ENCODE results near the gene AQP7. TPM values are rescaled to one million over a fixed set of nuclear protein-coding genes. Genes with fewer than 3 reads are reported as not detected.

Gene AQP7
- total and polyA plus RNA-seq, 7 donors: 0.33 to 14.6 (median 5.7) TPM; not detected in 1

- DNase-seq: no peak
- no peaks in the 10 kb centered on the region for H3K4me1 ChIP-seq
- 78 to 85% methylated on average over 7 of the region's 7 CpGs for WGBS, 2 donors
- TF ChIP-seq CTCF (IDR thresholded peaks at IDR 0.05): no peak
- TF ChIP-seq EP300 (IDR thresholded peaks at IDR 0.05): no peak
- no peak for TF ChIP-seq POLR2A (IDR thresholded peaks at IDR 0.05)
- no peak for TF ChIP-seq POLR2AphosphoS5 (IDR thresholded peaks at IDR 0.05)
- intact Hi-C loops (cut with DNase I): no loop called here
- no peak overlapping the region for H3K27ac ChIP-seq
- no peaks in the 10 kb centered on the region for H3K36me3 ChIP-seq
- no peaks in the 10 kb centered on the region for H3K9me3 ChIP-seq
- H3K27me3 ChIP-seq: peaks cover 0 to 5% (median 0%) of the 10 kb centered on the region in 3 donors
- no peak overlapping the region for H3K4me3 ChIP-seq
Observed at GRCh38 chr9:33438926-33439680, 36.7 kb upstream of the AQP7 start.

- DNase-seq: no peak
- no peak overlapping the region for H3K27ac ChIP-seq
- H3K27me3 ChIP-seq: peaks cover 0 to 5% (median 0%) of the 10 kb centered on the region in 3 donors
- H3K4me3 ChIP-seq: no peak overlapping the region
- H3K36me3 ChIP-seq: no peaks in the 10 kb centered on the region
- H3K4me1 ChIP-seq: no peaks in the 10 kb centered on the region
- intact Hi-C loops (cut with DNase I): no loop called here
- 85 to 92% methylated on average over 1 of the region's 1 CpG for WGBS, 2 donors
- no peaks in the 10 kb centered on the region for H3K9me3 ChIP-seq
- TF ChIP-seq EP300 (IDR thresholded peaks at IDR 0.05): no peak
- no peak for TF ChIP-seq CTCF (IDR thresholded peaks at IDR 0.05)
- TF ChIP-seq POLR2AphosphoS5 (IDR thresholded peaks at IDR 0.05): no peak
- TF ChIP-seq POLR2A (IDR thresholded peaks at IDR 0.05): no peak
Observed at GRCh38 chr9:33437898-33438297, 35.5 kb upstream of the AQP7 start.

- H3K36me3 ChIP-seq: no peaks in the 10 kb centered on the region
- no peaks in the 10 kb centered on the region for H3K4me1 ChIP-seq
- no peaks in the 10 kb centered on the region for H3K9me3 ChIP-seq
- no peak for TF ChIP-seq POLR2AphosphoS5 (IDR thresholded peaks at IDR 0.05)
- no peak for TF ChIP-seq EP300 (IDR thresholded peaks at IDR 0.05)
- TF ChIP-seq CTCF (IDR thresholded peaks at IDR 0.05): no peak
- TF ChIP-seq POLR2A (IDR thresholded peaks at IDR 0.05): no peak
- H3K27me3 ChIP-seq: peaks cover 0 to 5% (median 0%) of the 10 kb centered on the region in 3 donors
- H3K27ac ChIP-seq: no peak overlapping the region
- DNase-seq: no peak
- no peak overlapping the region for H3K4me3 ChIP-seq
- intact Hi-C loops (cut with DNase I): no loop called here
- WGBS, 2 donors: 24 to 37% methylated on average over 2 of the region's 2 CpGs
Observed at GRCh38 chr9:33437205-33437604, 34.8 kb upstream of the AQP7 start.

- Histone ChIP-seq H3K9me3 (no peaks in the 10 kb centered on the region), H3K27me3 (peaks cover 0 to 5% (median 0%) of the 10 kb centered on the region in 3 donors), H3K27ac (no peak overlapping the region), H3K36me3 (no peaks in the 10 kb centered on the region), H3K4me3 (no peak overlapping the region), H3K4me1 (no peaks in the 10 kb centered on the region)
- no peak for DNase-seq
- TF ChIP-seq POLR2A (IDR thresholded peaks at IDR 0.05) (no peak), POLR2AphosphoS5 (IDR thresholded peaks at IDR 0.05) (no peak), EP300 (IDR thresholded peaks at IDR 0.05) (no peak), CTCF (IDR thresholded peaks at IDR 0.05) (no peak)
- intact Hi-C loops (cut with DNase I): no loop called here
- 58 to 74% methylated on average over 8 of the region's 8 CpGs for WGBS, 2 donors
Observed at GRCh38 chr9:33436445-33436844, 34.1 kb upstream of the AQP7 start.
